Measurements from ENCODE around the gene DIPK1A.

DNA sequence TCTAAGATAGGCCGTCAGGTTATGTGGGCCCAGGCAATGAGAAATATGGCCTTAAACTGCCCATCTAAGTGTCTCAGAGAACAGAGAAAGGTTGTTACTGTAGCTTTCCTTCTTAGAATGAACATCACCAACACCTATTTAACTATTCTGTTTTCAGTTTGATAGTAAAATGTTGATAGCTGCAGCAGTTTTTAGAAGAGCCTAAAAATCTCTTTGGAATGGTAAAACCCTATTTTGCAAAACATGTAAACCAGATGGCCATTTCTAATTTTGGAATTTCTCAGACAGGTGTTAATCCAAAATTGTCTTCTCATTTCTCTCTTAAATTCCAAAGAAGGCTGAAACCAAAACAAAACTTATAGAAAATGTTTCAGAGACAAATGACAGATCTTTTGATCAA is 57.5 kb downstream of the DIPK1A start:
- TF ChIP-seq, protein P1, sequence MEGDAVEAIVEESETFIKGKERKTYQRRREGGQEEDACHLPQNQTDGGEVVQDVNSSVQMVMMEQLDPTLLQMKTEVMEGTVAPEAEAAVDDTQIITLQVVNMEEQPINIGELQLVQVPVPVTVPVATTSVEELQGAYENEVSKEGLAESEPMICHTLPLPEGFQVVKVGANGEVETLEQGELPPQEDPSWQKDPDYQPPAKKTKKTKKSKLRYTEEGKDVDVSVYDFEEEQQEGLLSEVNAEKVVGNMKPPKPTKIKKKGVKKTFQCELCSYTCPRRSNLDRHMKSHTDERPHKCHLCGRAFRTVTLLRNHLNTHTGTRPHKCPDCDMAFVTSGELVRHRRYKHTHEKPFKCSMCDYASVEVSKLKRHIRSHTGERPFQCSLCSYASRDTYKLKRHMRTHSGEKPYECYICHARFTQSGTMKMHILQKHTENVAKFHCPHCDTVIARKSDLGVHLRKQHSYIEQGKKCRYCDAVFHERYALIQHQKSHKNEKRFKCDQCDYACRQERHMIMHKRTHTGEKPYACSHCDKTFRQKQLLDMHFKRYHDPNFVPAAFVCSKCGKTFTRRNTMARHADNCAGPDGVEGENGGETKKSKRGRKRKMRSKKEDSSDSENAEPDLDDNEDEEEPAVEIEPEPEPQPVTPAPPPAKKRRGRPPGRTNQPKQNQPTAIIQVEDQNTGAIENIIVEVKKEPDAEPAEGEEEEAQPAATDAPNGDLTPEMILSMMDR (conservative IDR thresholded peaks at IDR 0.05; ENCODE audit: low read depth, low read length), result no peak
- TF ChIP-seq EZH2phosphoT487 (IDR thresholded peaks at IDR 0.05; ENCODE audit: borderline replicate concordance, low read length), result no peak
- no peak for TF ChIP-seq EZH2 (IDR thresholded peaks at IDR 0.05; ENCODE audit: low read length, unreplicated experiment)
